ENCODE results near the gene ATXN7L2.
"Not testable (repeated sequence)": the region's sequence is repeated elsewhere in the genome, so short reads cannot be mapped to it uniquely, and the experiment has no call there.

The ATXN7L2 gene

GRCh38 chr1:109483672-109484518, at the start of gene ATXN7L2:
ATXN7L2 (plus strand) TSS chr1:109483905; CDS start chr1:109483954, 49 bp downstream.
- peak; percentile 93 for DNase-seq (ENCODE audit: low spot score)

DNA sequence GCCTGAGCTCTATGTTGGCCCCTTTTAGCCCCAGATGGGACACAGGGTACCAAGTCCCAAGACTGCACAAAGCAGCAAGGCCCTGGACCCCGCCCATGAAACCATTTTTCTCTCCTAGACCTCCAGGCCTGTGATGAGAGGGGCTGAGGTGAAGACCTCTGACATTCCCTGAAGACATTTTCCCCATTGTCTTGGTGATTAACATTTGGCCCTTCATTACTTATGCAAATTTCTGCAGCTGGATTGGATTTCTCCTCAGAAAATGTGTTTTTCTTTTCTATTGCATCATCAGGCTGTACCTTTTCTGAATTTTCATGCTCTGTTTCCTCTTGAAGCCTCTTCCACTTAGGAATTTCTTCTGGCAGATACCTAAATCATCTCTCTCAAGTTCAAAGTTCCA, 49.2 kb upstream of the ATXN7L2 start:
- DNase-seq (ENCODE audit: low spot score) = no peak

DNA sequence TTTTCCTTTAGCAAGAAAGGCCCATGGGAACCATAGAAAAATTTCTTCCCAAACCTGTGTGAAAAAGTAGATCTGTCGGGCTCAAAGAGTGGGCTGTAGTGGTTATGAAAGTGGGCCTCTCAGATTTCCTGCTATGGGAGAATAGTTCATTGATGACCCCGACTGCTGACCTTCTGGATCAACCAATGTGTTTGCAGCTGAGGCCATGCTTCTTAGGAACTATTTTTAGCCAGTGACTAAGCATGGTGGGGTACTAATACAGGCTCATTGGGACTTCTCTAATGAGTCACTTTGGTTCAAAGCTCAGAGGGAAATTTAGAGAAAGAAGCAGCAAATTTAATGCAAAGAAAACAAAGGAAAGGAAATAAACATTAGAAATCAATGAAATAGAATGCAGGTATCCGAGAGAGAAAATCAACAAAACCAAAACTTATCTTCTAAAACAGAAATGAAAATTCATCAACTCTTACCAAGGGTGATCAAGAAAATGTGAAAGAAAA, 44.9 kb upstream of the ATXN7L2 start:
- DNase-seq (ENCODE audit: low spot score) = no peak

GRCh38 chr1:109441069-109441468, 42.6 kb upstream of the ATXN7L2 start:
- DNase-seq (ENCODE audit: low spot score) = no peak

DNA sequence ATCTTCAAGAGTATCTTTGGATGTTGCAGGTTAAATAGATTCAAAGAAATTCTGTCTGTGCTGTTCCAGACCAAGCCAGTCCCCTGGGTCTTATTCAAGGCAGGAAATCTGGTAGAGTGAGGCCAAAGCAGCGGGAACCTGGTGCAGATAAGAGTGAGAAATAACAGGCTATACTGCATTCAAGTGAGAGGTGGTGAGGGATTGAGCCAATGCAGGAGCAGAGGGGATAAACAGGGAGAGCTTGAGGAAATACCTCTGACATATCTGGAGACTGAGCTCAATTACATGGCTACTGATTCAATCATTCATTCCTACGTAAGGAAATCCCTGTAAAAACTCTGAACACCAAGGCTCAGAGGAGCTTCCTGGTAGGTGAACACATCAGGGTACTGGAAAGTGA, 40.2 kb upstream of the ATXN7L2 start:
- DNase-seq (ENCODE audit: low spot score) = no peak

DNA sequence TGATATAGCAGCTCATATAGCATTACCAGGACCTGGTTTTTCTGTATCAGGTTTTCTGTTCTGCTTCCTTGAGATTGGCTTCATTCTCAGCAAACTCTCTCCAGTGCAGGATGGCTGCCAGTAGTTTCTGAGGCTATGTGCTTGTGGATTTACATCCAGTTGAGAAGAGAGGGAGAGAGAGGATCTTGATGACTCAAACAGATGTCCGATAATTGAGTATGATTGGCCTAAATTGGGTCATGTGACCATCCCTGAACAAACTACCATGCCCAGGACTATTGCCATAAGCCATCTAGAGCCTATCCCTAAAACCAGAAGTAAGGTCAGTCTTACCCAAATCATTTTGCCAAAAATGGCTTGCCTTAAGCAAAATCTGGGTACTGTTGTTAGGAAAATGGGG, 39.4 kb upstream of the ATXN7L2 start:
- DNase-seq (ENCODE audit: low spot score) = no peak

DNA sequence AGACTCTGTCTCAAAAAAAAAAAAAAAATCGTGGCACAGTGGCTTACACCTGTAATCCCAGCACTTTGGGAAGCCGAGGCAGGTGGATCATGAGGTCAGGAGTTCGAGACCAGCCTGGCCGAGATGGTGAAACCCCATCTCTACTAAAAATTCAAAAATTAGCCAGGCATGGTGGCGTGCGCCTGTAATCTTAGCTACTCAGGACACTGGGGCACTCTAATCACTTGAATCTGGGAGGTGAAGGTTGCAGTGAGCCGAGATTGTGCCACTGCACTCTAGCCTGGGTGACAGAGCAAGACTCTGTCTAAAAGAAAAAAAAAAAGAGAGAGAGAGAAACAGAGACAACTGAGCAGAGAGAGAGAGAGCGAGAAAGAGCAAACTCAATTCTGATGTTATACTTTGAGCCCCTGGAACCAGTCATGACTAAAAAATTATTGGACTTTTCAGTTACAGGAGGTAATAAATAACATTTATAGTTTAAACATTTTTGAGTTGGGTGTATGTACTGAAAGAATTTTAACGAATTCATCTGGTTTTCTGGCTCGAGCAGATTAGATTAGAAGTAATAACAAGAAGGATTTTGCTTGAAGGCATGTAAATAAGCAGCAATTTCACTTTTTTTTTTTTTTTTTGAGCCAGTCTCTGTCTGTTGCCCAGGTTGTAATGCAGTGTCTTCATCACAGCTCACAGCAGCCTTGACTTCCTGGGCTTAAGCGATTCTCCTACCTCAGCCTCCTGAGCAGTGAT, 37.6 kb upstream of the ATXN7L2 start:
- not testable (repeated sequence) for DNase-seq (ENCODE audit: low spot score)

GRCh38 chr1:109447524-109447923, 36.2 kb upstream of the ATXN7L2 start:
- no peak for DNase-seq (ENCODE audit: low spot score)

DNA sequence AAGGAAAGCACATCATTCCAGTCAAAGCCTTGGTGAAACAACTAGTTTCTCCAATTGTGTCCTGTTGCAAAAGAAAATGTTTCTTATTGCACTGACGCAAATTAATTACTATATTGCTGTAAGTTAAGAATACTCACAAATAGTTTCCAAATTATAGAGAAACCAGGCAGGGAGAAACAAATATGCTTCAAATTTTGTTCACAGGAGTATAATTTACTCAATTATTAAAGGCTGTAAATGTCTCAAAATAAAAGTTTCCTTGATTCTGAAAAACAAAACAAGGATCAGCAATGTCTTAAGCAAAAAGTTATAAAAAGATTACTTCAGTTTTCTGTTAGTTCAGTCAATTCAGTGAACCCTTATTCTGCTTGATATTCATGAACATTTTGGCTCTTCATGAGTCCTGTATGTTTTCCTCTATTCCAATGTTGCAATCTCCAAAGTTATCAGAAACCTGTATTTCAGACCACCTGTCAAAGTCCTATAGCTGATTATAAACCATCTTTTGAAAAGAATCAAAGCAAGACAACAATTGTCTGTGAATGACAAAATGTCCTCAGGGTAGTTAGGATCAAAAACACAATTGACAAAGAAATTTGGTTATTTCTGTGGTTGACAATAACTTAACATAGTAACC, 29.1 kb upstream of the ATXN7L2 start:
- DNase-seq (ENCODE audit: low spot score) = no peak

GRCh38 chr1:109457819-109458218, 25.9 kb upstream of the ATXN7L2 start:
- DNase-seq (ENCODE audit: low spot score) = no peak

DNA sequence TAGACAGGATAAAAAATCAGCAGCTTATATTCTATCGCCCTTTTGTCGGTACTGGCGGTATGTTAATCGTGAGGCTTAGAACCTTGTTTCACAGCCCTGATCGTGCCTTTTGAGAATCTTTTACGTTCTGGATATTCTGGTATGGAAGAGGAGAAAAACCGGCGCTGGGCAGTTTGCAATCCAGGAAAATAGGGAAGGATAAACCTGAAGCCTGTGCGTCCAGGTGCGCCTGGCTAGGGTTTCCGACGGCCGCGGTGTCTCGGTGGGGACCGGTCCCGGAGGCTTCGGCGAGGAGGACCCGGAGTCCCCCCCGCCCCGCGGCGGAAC, 17.6 kb upstream of the ATXN7L2 start:
- no peak for DNase-seq (ENCODE audit: low spot score)

- DNase-seq (ENCODE audit: low spot score) = no peak
Observed at GRCh38 chr1:109466452-109467300, 17.0 kb upstream of the ATXN7L2 start, which contains the start of gene SYPL2. SYPL2 (plus strand) TSS chr1:109466546; CDS start chr1:109466844, 298 bp downstream.

DNA sequence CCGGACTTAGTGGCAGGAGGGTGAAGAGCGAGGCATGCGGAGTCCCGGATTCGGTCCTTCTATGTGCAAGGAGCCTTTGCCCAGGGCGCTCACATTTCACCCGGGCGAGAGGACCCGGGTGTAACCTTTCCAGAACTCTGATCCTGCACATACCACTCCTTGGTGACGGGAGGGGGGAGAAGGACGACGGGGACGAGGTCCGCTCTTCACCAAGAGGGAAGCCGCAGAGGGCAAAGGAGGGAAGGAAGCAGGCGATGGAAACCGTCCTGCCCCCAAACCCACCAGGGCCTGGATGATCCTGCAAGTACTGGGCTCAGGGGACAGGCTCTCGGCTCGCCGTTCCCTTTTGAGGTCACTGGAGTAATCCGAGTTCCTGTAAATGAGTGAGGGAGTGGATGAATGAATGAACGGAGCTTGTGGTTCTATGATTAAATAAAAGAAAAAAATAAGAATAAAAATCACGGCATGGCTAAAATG, 16.4 kb upstream of the ATXN7L2 start:
- no peak for DNase-seq (ENCODE audit: low spot score)

GRCh38 chr1:109468061-109468460, 15.6 kb upstream of the ATXN7L2 start:
- DNase-seq (ENCODE audit: low spot score) = no peak

- DNase-seq (ENCODE audit: low spot score) = no peak
Observed at GRCh38 chr1:109468903-109469302, 14.8 kb upstream of the ATXN7L2 start.

DNA sequence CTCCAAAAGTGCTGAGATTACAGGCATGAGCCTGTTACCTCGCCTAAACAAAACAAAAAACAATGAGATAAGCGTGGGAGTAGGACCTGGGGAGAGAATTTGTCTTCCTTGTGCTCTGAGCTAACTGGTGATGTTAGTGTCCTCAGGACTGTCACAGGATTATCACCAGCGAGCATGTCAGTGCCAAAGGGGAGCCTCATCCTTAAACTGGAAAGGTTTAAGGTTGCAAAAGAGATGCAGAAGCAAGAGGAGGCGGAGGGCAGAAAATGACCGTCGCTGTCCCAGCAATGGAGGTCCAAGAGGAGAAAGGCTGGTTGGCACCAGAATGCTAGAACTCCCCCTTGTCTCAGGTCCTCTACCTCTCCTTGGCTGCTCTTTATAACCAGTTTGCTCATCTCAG, 13.5 kb upstream of the ATXN7L2 start:
- no peak for DNase-seq (ENCODE audit: low spot score)

- DNase-seq (ENCODE audit: low spot score) = no peak
Observed at GRCh38 chr1:109472779-109473178, 10.9 kb upstream of the ATXN7L2 start.

- DNase-seq (ENCODE audit: low spot score) = not testable (repeated sequence)
Observed at GRCh38 chr1:109473284-109474057, 10.2 kb upstream of the ATXN7L2 start.

DNA sequence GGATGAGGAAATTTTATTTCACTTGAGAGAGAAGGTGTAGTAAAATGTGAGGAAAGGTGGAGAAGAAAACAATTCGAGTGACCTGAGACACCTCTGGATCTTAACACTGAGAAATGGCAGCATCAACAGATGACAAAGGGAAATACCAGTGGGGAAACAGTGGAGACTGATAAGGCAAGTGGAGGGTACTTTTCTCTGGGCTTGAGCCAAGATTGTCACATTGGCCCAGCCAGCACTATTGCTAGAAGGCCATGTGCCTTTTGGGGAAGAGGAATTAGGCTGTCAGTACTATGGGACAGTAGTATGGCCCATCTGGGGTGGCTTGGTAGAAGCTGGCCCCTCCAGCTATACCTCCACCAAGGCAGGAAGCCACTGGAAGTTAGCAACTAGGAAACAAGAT, 9.0 kb upstream of the ATXN7L2 start:
- DNase-seq (ENCODE audit: low spot score) = no peak

DNA sequence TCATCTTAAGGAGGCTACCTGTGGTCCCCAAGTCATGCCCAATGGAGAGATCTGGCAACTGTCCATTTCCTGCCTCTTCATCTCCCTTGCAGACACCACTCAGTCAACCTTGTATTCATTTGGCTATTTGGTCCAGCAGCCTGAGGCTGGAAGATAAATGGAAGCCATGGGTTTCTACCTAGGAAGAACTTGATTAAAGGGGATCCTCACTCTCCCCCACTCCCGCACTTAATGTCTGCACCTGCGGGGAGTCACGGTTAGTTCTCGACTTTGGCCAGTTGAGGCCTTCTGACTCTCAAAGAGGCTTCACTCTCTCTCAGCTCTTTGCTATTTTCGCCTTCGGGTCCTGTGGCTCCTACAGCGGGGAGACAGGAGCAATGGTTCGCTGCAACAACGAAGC, 8.4 kb upstream of the ATXN7L2 start:
- no peak for DNase-seq (ENCODE audit: low spot score)

- no peak for DNase-seq (ENCODE audit: low spot score)
Observed at GRCh38 chr1:109476825-109477224, 6.9 kb upstream of the ATXN7L2 start.
